HUES64 (cell line): ENCODE results near the gene DSCAML1.

Source experiments
- H3K27ac ChIP-seq: 2 replicates; pipeline ENCODE4 v1.7.0; 2013; ENCODE audit warnings: low read depth, low read length, inconsistent platforms
- H3K27me3 ChIP-seq: 2 replicates; pipeline ENCODE4 v1.6.1; 2013; ENCODE audit warnings: mild to moderate bottlenecking, low read length; ENCODE audit not compliant: insufficient read depth
- H3K36me3 ChIP-seq: 2 replicates; pipeline ENCODE4 v1.6.1; 2013; ENCODE audit warnings: mild to moderate bottlenecking, low read length; ENCODE audit not compliant: insufficient read depth
- H3K4me1 ChIP-seq: 2 replicates; pipeline ENCODE4 v1.6.1; 2013; ENCODE audit warnings: mild to moderate bottlenecking, low read length, moderate library complexity; ENCODE audit not compliant: insufficient read depth
- H3K4me3 ChIP-seq: 2 replicates; pipeline ENCODE4 v1.5.1; 2013; ENCODE audit warnings: mild to moderate bottlenecking, low read length, moderate library complexity
- H3K9ac ChIP-seq: 2 replicates; pipeline ENCODE4 v1.6.1; 2013; ENCODE audit warnings: mild to moderate bottlenecking, low read depth, low read length
- H3K9me3 ChIP-seq: 2 replicates; pipeline ENCODE4 v1.6.1; 2013; ENCODE audit warnings: low read depth, low read length; ENCODE audit not compliant: insufficient read depth
- WGBS: fragments of 150-250, 120-280 bp; methylation state at CpG from one replicate; pipeline ENCODE4 v1.1.7; 2013; ENCODE audit warnings: missing lambda C conversion rate; 5-methylcytosine and 5-hydroxymethylcytosine counted together

The DSCAML1 gene

GRCh38 chr11:117497206-117497951, 299.6 kb downstream of the DSCAML1 start:
- no peak overlapping the region for H3K4me3 ChIP-seq
- peaks cover 11% of the 10 kb centered on the region for H3K4me1 ChIP-seq
- H3K36me3 ChIP-seq: no peaks in the 10 kb centered on the region
- 87% methylated on average over 11 of the region's 11 CpGs for WGBS
- no peak overlapping the region for H3K9ac ChIP-seq
- H3K27ac ChIP-seq: no peak overlapping the region
- H3K9me3 ChIP-seq: no peaks in the 10 kb centered on the region
- H3K27me3 ChIP-seq: peaks cover 9% of the 10 kb centered on the region

GRCh38 chr11:117495357-117495756, 301.7 kb downstream of the DSCAML1 start:
- Histone ChIP-seq H3K27ac (no peak overlapping the region), H3K4me1 (peaks cover 14% of the 10 kb centered on the region), H3K27me3 (peaks cover 9% of the 10 kb centered on the region), H3K9ac (no peak overlapping the region), H3K9me3 (no peaks in the 10 kb centered on the region), H3K4me3 (no peak overlapping the region), H3K36me3 (no peaks in the 10 kb centered on the region)
- 76% methylated on average over 6 of the region's 6 CpGs for WGBS

- Histone ChIP-seq H3K9ac (no peak overlapping the region), H3K9me3 (no peaks in the 10 kb centered on the region), H3K4me3 (no peak overlapping the region), H3K27me3 (peaks cover 9% of the 10 kb centered on the region), H3K36me3 (no peaks in the 10 kb centered on the region), H3K27ac (no peak overlapping the region), H3K4me1 (peaks cover 21% of the 10 kb centered on the region)
- WGBS: 26% methylated on average over 20 of the region's 20 CpGs
Observed at GRCh38 chr11:117492578-117493251, 304.3 kb downstream of the DSCAML1 start.

GRCh38 chr11:117490911-117491310, 306.1 kb downstream of the DSCAML1 start:
- no peaks in the 10 kb centered on the region for H3K9me3 ChIP-seq
- H3K4me3 ChIP-seq: no peak overlapping the region
- peaks cover 21% of the 10 kb centered on the region for H3K4me1 ChIP-seq
- no peak overlapping the region for H3K9ac ChIP-seq
- H3K27ac ChIP-seq: no peak overlapping the region
- peaks cover 6% of the 10 kb centered on the region for H3K27me3 ChIP-seq
- WGBS: 73% methylated on average over 6 of the region's 6 CpGs
- no peaks in the 10 kb centered on the region for H3K36me3 ChIP-seq

GRCh38 chr11:117489999-117490679, 306.9 kb downstream of the DSCAML1 start:
- 68% methylated on average over 14 of the region's 14 CpGs for WGBS

GRCh38 chr11:117488996-117489952, 307.7 kb downstream of the DSCAML1 start:
- 92% methylated on average over 13 of the region's 14 CpGs for WGBS
- no peak overlapping the region for H3K27ac ChIP-seq
- no peak overlapping the region for H3K9ac ChIP-seq
- H3K9me3 ChIP-seq: no peaks in the 10 kb centered on the region
- peaks cover 23% of the 10 kb centered on the region for H3K4me1 ChIP-seq
- no peak overlapping the region for H3K4me3 ChIP-seq
- peaks cover 6% of the 10 kb centered on the region for H3K27me3 ChIP-seq
- H3K36me3 ChIP-seq: no peaks in the 10 kb centered on the region

More at GRCh38 chr11:117489999-117490679, 306.9 kb downstream of the DSCAML1 start:
- Histone ChIP-seq H3K4me1 (peaks cover 21% of the 10 kb centered on the region), H3K27me3 (peaks cover 6% of the 10 kb centered on the region), H3K36me3 (no peaks in the 10 kb centered on the region), H3K27ac (no peak overlapping the region), H3K9ac (no peak overlapping the region), H3K9me3 (no peaks in the 10 kb centered on the region), H3K4me3 (no peak overlapping the region)

- Histone ChIP-seq H3K9ac (no peak overlapping the region), H3K4me3 (no peak overlapping the region), H3K27me3 (no peaks in the 10 kb centered on the region)
Observed at GRCh38 chr11:117486059-117486458, 311.0 kb downstream of the DSCAML1 start.

GRCh38 chr11:117484156-117484555, 312.9 kb downstream of the DSCAML1 start:
- no peaks in the 10 kb centered on the region for H3K27me3 ChIP-seq

More at GRCh38 chr11:117486059-117486458, 311.0 kb downstream of the DSCAML1 start:
- whole genome bisulfite sequencing: 97% methylated on average over 13 of the region's 13 CpGs
- Histone ChIP-seq H3K9me3 (no peaks in the 10 kb centered on the region), H3K27ac (no peak overlapping the region), H3K4me1 (peaks cover 22% of the 10 kb centered on the region; the same call in 1 of the 2 replicates), H3K36me3 (no peaks in the 10 kb centered on the region)

GRCh38 chr11:117483372-117483771, 313.6 kb downstream of the DSCAML1 start:
- Histone ChIP-seq H3K4me3 (no peak overlapping the region), H3K9ac (no peak overlapping the region), H3K9me3 (no peaks in the 10 kb centered on the region), H3K36me3 (no peaks in the 10 kb centered on the region), H3K27ac (no peak overlapping the region), H3K27me3 (no peaks in the 10 kb centered on the region), H3K4me1 (peaks cover 15% of the 10 kb centered on the region; the same call in 1 of the 2 replicates)
- 84% methylated on average over 5 of the region's 5 CpGs for WGBS

More at GRCh38 chr11:117484156-117484555, 312.9 kb downstream of the DSCAML1 start:
- Histone ChIP-seq H3K36me3 (no peaks in the 10 kb centered on the region), H3K9me3 (no peaks in the 10 kb centered on the region), H3K4me3 (no peak overlapping the region), H3K27ac (no peak overlapping the region), H3K4me1 (peaks cover 15% of the 10 kb centered on the region; the same call in 1 of the 2 replicates), H3K9ac (no peak overlapping the region)
- WGBS: 61% methylated on average over 8 of the region's 9 CpGs

- H3K4me3 ChIP-seq: no peak overlapping the region
- no peaks in the 10 kb centered on the region for H3K9me3 ChIP-seq
- WGBS: 71% methylated on average over 8 of the region's 8 CpGs
- H3K9ac ChIP-seq: no peak overlapping the region
- peaks cover 15% of the 10 kb centered on the region; the same call in 1 of the 2 replicates for H3K4me1 ChIP-seq
- H3K36me3 ChIP-seq: no peaks in the 10 kb centered on the region
- H3K27me3 ChIP-seq: no peaks in the 10 kb centered on the region
- no peak overlapping the region for H3K27ac ChIP-seq
Observed at GRCh38 chr11:117482881-117483280, 314.1 kb downstream of the DSCAML1 start.
